Left hindlimb (tissue), 1 donor: ENCODE measurements around the gene BCL2L1.
"Not testable (repeated sequence)": the region's sequence is repeated elsewhere in the genome, so short reads cannot be mapped to it uniquely, and the experiment has no call there.

Source experiments
- DNase-seq: peaks from one replicate; pipeline ENCODE4 v3.0.0-alpha.2; 2018

The BCL2L1 gene

GRCh38 chr20:31673943-31674463, 48.7 kb downstream of the BCL2L1 start:
- no peak for DNase-seq

DNA sequence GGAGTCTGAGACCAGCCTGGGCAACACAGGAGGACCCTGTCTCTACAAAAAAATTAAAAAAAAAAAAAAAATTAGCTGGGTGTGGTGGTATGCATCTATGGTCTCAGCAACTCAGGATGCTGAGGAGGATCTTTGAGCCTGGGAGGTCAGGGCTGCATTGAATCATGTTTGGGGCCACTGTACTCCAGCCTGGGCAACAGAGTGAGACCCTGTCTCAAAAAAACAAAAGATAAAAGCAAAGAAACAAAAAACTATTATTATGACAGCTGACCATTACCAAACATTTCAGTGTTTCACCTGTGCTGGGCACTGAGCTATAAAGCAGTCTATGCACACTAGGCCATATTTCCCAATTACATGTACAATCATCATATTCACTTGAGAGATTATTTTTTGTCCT, 49.2 kb downstream of the BCL2L1 start:
- DNase-seq = no peak

DNA sequence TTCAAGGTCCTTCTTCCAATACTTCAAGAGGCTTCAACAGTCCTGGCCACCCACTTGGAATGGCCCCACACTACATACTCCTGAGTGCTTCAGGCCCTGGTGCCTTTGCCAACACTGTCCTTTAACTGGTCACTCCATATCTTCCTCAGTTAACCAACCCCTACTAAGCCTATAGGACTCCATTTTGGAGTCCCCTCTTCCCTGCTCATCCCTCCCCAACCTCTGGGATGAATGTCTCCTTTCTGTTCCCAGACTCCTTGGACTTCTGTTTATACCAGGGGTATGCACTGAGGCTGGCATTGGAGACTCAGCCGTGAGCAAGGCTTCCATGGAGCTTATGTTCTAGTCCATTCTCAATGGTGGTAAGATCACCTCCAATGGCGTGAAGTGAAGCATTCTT, 51.3 kb downstream of the BCL2L1 start:
- no peak for DNase-seq

DNA sequence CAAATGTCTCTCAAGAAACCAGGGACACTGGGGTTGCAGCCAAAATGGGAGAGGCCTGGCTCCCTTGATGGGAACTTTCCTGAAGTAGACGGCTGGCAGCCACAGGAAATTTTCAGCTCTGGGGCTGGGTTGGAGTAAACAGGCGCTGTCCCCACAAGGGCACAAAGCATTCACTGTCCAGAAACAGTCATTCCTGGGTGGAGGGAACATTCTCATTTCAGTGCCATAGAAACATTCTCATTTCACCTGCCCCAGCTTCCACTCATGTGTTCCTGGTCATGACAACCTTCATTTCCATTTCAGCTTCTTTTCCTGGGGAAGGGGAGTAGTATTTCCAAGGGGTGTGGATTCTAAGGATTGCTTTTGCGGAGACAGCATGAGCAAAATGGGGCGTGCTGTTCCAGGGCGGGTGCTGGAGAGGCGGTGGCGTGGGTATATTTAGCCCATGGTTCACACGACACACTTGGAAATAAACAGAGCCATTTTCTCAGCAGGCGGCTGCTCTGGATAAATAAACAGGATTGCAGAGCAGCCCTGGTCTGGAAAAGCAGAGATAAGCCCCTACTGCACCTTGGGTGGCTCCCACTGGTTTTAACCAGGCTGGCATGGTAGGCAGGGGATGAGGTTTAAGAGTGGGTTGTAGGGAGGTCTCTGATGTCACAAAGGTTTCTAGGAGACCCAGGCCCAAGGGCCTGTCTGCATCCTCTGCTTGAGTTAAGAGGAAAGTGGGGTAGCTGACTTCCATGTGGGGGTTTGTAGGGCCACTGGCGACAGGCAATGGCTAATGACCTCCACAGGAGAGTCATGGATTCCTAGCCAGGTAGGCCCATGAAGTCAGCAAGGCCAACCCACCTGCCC, 52.1 kb downstream of the BCL2L1 start:
- peak; percentile 64 for DNase-seq

- DNase-seq = no peak
These were observed 52.8 kb downstream of the BCL2L1 start for GRCh38 chr20:31669876-31670275.

GRCh38 chr20:31668944-31669343, 53.7 kb downstream of the BCL2L1 start:
- not testable (repeated sequence) for DNase-seq

- DNase-seq = no peak
These were observed 55.1 kb downstream of the BCL2L1 start for GRCh38 chr20:31667315-31668285.

DNA sequence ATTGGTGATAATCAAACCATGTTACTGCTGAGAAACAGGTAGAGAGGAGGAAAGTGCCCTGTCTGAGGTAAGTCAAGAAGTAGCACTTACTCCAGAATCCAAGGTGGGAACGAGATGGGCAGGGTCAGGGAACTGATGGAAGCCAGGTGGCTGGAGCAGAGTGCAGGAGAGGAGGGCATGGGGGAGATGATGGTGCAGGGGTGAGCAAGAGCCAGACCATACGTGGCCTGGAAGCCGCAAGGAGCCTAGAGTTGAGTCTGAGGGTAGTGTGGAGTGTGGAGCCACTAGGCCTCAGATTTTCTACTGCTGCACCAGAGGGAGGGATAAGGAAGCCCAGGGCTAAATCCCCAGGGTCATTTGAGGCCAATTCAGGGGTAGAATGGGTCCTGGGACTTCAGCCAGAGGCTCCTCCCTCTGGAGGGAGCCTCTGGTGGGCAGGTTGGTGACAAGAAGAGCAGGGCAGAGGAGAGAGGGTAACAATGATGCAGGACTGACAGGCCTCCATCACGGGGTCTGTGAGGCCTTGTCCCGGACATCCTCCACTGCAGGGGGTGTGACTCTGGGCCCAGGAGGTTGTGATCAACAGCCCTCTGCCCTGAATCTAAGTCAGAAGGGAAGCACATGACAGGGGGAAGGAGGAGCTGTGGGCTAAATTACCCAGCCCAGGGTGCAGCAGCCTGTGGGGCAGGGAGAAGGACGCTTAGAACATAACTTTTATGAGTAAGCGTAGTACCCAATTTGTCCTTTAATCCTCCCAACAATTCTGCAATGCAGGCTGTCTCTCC, 56.2 kb downstream of the BCL2L1 start:
- peak; percentile 45 for DNase-seq

GRCh38 chr20:31665753-31666152, 56.9 kb downstream of the BCL2L1 start:
- DNase-seq = no peak

DNA sequence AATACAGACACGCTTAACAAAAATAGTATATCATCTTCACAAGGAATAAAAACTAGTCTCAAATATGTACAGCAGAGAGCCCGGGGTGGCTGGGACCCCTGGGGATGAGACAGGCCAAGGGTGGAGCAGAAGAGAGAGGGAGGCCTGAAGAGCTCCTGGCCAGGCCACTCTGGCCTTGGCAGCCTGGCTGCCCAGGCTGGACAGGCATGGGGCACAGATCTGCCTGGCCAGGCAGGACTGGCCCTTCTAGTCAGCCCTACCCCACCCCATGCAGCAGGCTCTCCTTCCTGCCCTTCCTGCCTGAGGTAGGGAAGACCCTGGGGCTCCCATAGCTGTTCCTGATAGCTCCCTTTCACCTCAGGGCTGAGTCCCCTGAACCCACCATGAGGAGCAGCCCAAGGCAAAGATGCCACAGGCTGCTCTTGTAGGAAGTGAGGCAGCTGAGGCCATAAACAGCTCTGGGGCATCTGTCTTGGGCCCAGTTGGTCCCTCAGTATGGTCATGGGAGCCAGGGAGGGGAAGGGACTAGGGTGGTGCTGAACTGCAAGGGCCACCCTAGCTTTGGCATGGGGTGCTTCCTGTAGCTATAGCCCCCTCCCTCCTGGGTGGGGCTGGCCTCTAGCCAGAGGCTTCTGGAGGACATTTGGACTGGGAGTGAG, 57.8 kb downstream of the BCL2L1 start:
- DNase-seq = no peak

GRCh38 chr20:31663838-31664695, 58.6 kb downstream of the BCL2L1 start:
- DNase-seq = no peak

DNA sequence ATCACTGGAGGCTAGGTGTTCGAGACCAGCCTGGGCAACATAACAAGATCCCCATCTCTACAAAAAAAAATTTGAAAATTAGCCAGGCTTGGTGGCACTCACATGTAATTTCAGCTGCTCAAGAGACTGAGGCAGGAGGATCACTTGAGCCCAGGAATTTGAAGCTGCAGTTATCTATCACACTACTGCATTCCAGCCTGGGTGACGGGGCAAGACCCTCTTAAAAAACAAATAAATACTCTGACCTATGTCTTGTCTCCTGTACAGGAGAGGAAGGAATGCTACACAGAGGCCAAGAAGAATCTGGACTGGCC, 59.2 kb downstream of the BCL2L1 start:
- DNase-seq = no peak

DNA sequence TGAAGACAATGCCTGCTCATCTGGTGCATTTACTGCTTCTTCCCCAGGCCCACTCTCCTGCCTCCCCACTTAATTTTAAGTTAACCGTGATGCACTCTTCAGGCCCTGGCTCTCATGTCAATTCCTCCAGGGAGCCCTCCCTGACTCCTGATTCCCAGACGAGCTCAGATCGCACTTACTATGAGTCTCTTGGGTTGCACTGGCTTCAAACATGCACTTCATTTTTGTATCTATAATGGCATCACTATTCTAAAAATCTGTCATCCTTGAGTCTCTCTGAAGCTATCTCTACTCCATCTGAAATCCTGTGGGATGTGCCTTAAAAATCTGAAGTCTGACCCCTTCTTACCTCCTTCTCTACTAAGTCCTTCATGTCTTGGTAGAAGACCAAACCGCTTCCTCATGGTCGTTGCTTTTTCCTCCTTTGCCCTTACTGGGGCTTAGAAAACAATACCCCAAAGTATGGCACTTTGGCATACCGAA, 60.3 kb downstream of the BCL2L1 start:
- no peak for DNase-seq

GRCh38 chr20:31661625-31662371, 60.9 kb downstream of the BCL2L1 start:
- DNase-seq = peak; percentile 88

DNA sequence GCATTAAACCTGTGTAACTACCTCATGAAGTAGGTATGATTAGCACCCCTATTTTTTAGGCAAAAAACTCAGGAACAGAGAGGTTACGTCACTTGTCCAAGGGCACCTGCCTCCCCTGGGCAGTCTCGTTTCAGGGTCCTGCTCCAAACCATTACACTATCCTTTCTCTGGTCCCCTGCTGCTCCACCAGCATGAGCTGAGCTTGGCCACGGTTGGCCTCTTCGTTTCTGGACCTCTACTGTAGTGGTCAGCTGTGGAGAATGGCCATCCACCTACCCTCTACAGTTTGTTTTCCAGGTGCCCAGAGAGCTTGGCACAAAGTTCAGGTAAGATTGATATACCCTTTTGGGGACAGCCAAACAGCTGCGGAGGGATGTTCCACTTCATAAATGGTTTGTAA, 68.1 kb downstream of the BCL2L1 start:
- DNase-seq = no peak

DNA sequence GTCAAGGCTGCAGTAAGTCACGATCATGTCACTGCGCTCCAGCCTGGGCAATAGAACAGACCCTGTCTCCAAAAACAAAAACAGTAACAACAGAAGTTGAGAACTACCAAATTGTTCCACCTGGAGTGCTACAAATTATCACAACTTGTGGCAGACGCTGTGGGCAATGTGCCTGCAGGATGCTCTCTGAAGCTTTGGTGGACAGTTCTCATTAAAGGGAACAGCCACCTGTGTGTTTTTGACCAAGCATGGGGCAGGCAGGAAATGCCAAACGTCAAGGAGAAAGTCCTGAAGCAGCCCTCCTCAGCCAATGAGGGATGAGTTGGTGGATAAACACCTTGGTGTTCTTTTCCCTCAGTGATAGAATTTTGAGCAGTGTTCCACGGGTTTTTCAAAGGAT, 69.1 kb downstream of the BCL2L1 start:
- DNase-seq = no peak

DNA sequence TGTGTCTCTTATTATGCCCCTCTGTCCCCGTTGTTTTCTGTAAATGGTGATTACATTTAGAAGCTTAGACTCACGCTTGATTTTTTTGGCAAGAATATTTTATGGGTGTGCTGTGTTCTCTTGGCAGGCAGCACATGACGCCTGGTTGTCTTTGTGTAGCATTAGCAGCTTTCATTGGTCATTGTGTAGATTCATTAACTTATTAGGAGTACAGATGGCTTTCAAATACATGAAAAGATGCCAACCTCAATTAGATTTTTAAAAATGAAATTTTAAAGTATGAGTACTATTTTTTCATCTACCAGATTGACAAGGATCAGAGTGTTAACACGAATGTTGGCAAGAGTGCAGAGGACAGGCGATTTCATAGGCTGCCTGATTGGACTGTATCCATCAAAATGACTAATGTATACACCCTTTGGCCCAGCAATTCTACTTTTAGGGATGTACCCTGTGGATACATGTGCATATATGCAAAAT, 69.7 kb downstream of the BCL2L1 start:
- no peak for DNase-seq

DNA sequence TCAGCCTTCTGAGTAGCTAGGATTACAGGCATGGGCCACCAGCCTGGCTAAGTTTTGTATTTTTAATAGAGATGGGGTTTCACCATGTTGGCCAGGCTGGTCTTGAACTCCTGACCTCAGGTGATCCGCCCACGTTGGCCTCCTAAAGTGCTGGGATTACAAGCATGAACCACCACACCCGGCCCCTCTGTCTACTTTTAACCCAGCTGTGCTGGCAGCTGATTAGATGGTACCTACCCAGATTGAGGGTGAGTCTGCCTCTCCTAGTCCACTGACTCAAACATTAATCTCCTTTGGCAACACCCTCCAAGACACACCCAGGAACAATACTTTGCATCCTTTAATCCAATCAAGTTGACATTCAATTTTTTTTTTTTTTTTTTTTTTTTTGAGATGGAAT, 74.6 kb downstream of the BCL2L1 start:
- not testable (repeated sequence) for DNase-seq

GRCh38 chr20:31644701-31645100, 78.0 kb downstream of the BCL2L1 start:
- no peak for DNase-seq

DNA sequence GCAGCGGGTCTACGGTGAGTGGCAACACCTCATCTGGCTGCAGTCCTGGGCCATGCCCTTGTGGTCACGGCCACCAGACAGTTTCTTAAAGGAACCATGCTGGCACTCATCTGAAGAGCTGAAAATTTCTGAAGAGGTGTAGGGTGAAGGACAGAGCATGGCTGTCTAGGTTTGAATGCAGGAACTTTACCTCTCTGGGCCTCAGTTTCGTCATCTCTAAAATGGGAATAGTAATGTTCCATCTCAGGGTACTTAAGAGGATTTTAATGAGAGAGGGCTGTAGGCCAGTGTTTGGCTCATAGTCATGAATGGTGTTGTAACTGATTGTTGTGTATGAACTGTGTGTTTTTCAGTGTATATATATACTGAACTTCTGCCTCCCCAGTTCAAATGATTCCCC, 79.1 kb downstream of the BCL2L1 start:
- DNase-seq = no peak
